Measurements from ENCODE around the gene PPP1R12C.

- TF ChIP-seq CTCF (IDR thresholded peaks at IDR 0.05) (no peak), POLR2A (IDR thresholded peaks at IDR 0.05) (no peak)
Observed at GRCh38 chr19:55047951-55048350, 69.5 kb downstream of the PPP1R12C start.

All from Peyer's patch (tissue), 4 donors.